Activated CD4-positive, alpha-beta T cell treated with anti-CD3 and anti-CD28 coated beads, Interleukin-2, Interleukin-4, amounts not matched to agents 100 ng/mL and 50 ng/mL, durations not matched to agents 16 hours and 8 hours (primary cell): ENCODE measurements around the gene PIP4K2C.
A peak's percentile ranks its signal among the peaks of the same experiment; 100 is the strongest.
"Not testable (repeated sequence)": the region's sequence is repeated elsewhere in the genome, so short reads cannot be mapped to it uniquely, and the experiment has no call there.

Source experiments
- DNase-seq: peaks from one replicate; pipeline ENCODE4 v3.0.0-alpha.2; 2020; ENCODE audit warnings: low spot score

Gene PIP4K2C

DNA sequence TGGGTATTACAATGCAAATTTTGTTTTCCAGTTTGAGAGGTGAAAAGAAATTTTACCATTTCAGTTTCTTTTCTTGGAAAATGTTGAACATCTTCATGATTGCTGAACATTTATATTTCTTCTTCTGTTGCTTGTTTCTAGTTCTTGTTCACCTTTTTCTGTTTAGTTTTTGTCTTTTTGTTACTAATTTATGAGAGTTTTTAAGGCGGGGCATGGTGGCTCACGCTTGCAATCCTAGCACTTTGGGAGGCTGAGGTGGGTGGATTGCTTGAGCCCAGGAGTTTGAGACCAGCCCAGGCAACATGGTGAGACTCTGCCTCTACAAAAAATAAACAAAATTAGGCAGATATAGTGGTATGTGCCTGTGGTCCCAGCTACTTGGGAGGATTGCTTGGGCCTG is 30.5 kb upstream of the PIP4K2C start:
- DNase-seq = no peak

DNA sequence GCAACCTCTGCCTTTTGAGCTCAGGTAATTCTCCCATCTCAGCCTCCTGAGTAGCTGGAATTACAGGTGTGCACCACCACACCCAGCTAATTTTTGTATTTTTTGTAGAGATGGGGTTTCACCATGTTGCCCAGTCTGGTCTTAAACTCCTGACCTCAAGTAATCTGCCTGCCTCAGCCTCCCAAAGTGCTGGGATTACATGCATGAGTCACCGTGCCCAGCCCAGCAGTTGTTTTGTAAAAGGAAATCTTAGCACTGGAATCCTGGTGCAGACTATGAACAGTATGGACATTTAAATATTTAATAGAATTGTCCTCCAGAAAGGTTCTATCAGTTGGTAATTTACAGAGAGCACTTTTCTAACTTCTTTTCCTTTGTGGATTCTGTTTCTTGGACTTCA is 29.9 kb upstream of the PIP4K2C start:
- DNase-seq = not testable (repeated sequence)

- no peak for DNase-seq
Measured at GRCh38 chr12:57563358-57563757, 27.6 kb upstream of the PIP4K2C start.

DNA sequence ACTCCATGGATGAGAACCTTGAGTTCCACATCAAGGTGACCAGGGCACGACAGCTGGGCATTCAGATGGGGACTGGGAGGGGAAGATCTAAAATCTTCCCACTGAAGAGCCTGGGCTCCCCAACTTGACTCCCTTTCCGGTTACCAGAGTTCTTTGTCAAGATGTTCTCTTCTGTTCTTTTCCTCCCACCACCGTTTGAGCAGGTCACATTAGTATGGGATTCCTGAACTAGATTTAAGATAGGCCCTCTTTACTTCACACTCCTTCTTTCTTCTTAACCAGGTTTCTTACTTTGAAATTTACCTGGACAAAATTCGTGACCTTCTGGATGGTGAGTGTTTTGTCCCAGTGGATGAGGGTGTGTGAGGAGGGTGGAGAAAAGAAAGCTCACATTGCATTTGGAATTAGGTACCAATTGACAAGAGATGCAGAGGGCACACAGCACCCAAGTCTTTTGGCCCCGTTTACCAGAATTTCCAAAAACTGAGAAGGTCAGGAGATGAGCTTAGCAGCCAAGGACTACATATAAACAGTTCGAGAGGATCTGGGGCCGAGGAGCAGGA is 26.7 kb upstream of the PIP4K2C start:
- no peak for DNase-seq

- DNase-seq = no peak
Measured at GRCh38 chr12:57568838-57569237, 22.2 kb upstream of the PIP4K2C start.

- DNase-seq = no peak
Measured at GRCh38 chr12:57569858-57570257, 21.1 kb upstream of the PIP4K2C start.

DNA sequence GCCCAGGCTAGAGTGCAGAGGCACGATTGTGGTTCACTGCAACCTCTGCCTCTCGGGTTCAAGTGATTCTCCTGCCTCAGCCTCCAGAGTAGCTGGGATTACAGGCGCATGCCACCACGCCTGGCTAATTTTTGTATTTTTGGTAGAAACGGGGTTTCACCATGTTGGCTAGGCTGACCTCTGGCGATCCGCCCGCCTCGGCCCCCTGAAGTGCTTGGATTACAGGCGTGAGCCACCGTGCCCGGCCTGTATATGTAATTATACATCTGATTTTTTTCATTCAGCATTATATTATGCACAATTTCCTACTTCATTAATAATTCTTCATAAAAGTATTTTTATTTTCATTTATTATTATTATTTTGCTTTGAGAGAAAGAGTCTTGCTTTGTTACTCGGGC is 20.6 kb upstream of the PIP4K2C start:
- DNase-seq = not testable (repeated sequence)

GRCh38 chr12:57571926-57572762 is 18.8 kb upstream of the PIP4K2C start:
- no peak for DNase-seq

DNA sequence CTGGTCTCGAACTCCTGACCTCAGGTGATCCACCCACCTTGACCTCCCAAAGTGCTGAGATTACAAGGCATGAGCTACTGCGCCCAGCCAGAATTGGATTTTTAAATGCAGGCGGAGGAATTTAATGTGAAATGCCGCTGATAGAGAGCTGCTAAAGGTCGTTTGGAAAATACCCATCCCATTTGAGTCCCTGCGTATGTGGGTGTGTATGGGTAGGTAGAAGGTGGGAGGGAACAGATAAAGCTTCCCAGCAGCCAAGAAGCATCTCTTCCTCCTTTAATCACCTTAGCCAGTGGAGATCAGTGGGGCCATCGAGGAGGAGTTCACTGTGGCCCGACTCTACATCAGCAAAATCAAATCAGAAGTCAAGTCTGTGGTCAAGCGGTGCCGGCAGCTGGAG is 16.2 kb upstream of the PIP4K2C start:
- DNase-seq = no peak

DNA sequence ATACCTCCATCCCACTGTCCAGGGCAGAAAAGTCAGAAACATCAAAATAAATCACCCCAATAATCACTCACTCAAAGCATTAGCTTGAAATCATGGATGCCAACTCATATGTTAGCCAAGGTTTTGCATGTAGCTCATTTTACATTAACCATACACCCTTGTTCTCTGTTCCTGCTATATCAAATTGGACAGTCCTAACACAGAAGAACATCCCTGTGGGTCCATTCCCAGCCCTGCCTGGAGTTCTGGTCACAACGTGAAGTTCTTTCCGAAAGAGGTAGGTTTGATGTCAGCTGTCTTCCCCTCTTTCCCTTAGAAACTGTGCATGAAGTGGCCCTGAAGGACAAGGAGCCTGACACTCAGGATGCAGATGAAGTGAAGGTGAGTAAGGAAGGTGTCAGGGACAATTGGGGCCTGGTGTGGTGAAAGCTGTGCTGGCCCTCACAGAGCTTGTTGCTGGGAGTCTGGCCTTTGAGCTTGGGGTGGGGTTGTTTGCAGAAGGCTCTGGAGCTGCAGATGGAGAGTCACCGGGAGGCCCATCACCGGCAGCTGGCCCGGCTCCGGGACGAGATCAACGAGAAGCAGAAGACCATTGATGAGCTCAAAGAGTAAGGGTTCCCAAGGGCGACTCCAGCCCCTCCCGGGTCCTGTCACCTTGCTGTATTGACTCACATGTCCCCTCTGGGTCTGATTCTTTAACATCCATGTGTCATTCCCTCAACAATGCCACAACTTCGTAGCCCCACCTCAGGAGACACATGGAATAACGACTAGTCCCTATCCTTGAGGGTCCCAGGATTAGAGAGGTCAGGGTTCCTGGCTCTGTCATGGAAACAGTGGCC is 15.0 kb upstream of the PIP4K2C start:
- no peak for DNase-seq

DNA sequence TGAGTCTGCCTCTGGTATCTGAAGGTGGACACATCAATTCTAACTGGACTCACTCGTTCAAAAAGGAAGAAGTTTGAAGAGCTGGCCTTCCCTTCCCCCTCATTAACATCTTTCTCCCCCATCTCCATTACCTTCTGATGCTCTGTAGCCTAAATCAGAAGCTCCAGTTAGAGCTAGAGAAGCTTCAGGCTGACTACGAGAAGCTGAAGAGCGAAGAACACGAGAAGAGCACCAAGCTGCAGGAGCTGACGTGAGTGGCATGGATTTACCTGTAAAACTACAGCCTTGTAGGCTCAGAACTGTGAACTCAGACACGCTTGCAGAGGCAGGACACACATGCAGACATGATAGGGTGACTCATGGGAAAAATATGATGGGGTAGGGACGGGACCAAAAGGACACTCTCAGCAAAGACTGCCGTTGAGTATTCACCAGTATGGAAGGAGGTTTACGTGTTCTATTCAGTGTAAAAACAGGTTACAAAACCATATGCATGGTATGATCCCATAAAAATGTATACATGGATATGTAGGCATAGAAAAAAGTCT is 14.3 kb upstream of the PIP4K2C start:
- DNase-seq = no peak

GRCh38 chr12:57577981-57578758 is 12.8 kb upstream of the PIP4K2C start:
- no peak for DNase-seq

GRCh38 chr12:57579011-57579410 is 12.0 kb upstream of the PIP4K2C start:
- no peak for DNase-seq

GRCh38 chr12:57579677-57580465 is 11.1 kb upstream of the PIP4K2C start:
- DNase-seq = no peak

- DNase-seq = no peak
Measured at GRCh38 chr12:57580466-57580795, 10.6 kb upstream of the PIP4K2C start.

DNA sequence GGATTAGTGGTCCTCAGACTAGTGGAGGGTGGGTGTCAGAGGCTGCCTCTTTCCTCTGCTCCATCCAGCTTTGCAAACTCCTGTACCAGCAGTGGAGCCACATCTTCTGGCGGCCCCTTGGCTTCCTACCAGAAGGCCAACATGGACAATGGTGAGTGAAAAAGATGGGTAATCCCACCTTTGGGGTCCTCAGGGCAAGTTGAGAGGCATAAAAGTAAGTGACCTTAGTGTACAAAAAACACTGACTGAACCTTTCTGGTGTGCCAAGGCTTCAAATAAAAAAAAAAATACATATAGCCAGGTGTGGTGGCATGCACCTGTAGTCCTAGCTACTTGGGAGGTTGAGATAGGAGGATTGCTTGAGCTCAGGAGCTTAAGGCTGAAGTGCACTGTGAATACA is 9.2 kb upstream of the PIP4K2C start:
- no peak for DNase-seq

GRCh38 chr12:57582440-57582839 is 8.6 kb upstream of the PIP4K2C start:
- no peak for DNase-seq

- peak; percentile 85 for DNase-seq
Measured at GRCh38 chr12:57583008-57583831, 7.8 kb upstream of the PIP4K2C start.

- DNase-seq = no peak
Measured at GRCh38 chr12:57584050-57584449, 6.9 kb upstream of the PIP4K2C start.

GRCh38 chr12:57584690-57585089 is 6.3 kb upstream of the PIP4K2C start:
- DNase-seq = no peak
